ENCODE results near the gene AGTRAP. TPM values are rescaled to one million over a fixed set of nuclear protein-coding genes. Genes with fewer than 3 reads are reported as not detected.

AGTRAP gene
- total RNA-seq, 2 experiments from 2014 or later: 21.3 to 21.8 TPM

- no peaks in the 10 kb centered on the region for H3K9me3 Mint-ChIP-seq
- Histone ChIP-seq H3K27ac (ENCODE audit: low read depth in 1 of 2, low read length in 2 of 2) (no peak overlapping the region), H3K9me3 (ENCODE audit: control insufficient read depth in 1 of 2, insufficient read depth in 1 of 2, low read length in 2 of 2) (no peaks in the 10 kb centered on the region), H3K27me3 (ENCODE audit: control insufficient read depth in 1 of 2, insufficient read depth in 2 of 2, low read length in 2 of 2) (peaks cover 7 to 21% of the 10 kb centered on the region in 2 experiments), H3K36me3 (ENCODE audit: insufficient read depth, low read length) (no peaks in the 10 kb centered on the region), H3K4me1 (ENCODE audit: insufficient read depth, low read length) (peaks cover 5% of the 10 kb centered on the region), H3K4me3 (ENCODE audit: low read length) (no peak overlapping the region)
- peaks cover 14% of the 10 kb centered on the region for H3K27me3 Mint-ChIP-seq
- no peak for ATAC-seq (ENCODE audit: poor library complexity)
- intact Hi-C loops (cut with DNase I, micrococcal nuclease): no loop called here
- no peak overlapping the region for H3K4me3 Mint-ChIP-seq
- no peaks in the 10 kb centered on the region for H3K4me1 Mint-ChIP-seq (ENCODE audit: low read depth)
- TF ChIP-seq CTCF (IDR thresholded peaks at IDR 0.05): no peak
- DNase-seq: no peak
- H3K36me3 Mint-ChIP-seq (ENCODE audit: low read depth): no peaks in the 10 kb centered on the region
- ChIA-PET POLR2A (no interaction called here), CTCF (interaction anchor here (1.0 kb wide), 1 partner anchor 9 kb away, joined by 3 read pairs; no protein-coding TSS in a partner anchor)
- no peak overlapping the region for H3K27ac Mint-ChIP-seq
Measured at GRCh38 chr1:11701551-11701961, 34.4 kb upstream of the AGTRAP start.

- H3K36me3 ChIP-seq (ENCODE audit: insufficient read depth, low read length): no peaks in the 10 kb centered on the region
- no peak for TF ChIP-seq CTCF (IDR thresholded peaks at IDR 0.05)
- peaks cover 7 to 21% of the 10 kb centered on the region in 2 experiments for H3K27me3 ChIP-seq (ENCODE audit: control insufficient read depth in 1 of 2, insufficient read depth in 2 of 2, low read length in 2 of 2)
- intact Hi-C loops (cut with DNase I, micrococcal nuclease): no loop called here
- peaks cover 5% of the 10 kb centered on the region for H3K4me1 ChIP-seq (ENCODE audit: insufficient read depth, low read length)
- no peaks in the 10 kb centered on the region for H3K4me1 Mint-ChIP-seq (ENCODE audit: low read depth)
- H3K4me3 ChIP-seq (ENCODE audit: low read length): no peak overlapping the region
- DNase-seq (no peak), ATAC-seq (ENCODE audit: poor library complexity) (no peak)
- H3K27me3 Mint-ChIP-seq: peaks cover 14% of the 10 kb centered on the region
- ChIA-PET CTCF (no interaction called here), POLR2A (no interaction called here)
- no peaks in the 10 kb centered on the region for H3K9me3 Mint-ChIP-seq
- H3K9me3 ChIP-seq (ENCODE audit: control insufficient read depth in 1 of 2, insufficient read depth in 1 of 2, low read length in 2 of 2): no peaks in the 10 kb centered on the region
- no peak overlapping the region for H3K27ac Mint-ChIP-seq
- H3K27ac ChIP-seq (ENCODE audit: low read depth in 1 of 2, low read length in 2 of 2): no peak overlapping the region
- H3K36me3 Mint-ChIP-seq (ENCODE audit: low read depth): no peaks in the 10 kb centered on the region
- no peak overlapping the region for H3K4me3 Mint-ChIP-seq
Measured at GRCh38 chr1:11701981-11702803, 33.7 kb upstream of the AGTRAP start.

GRCh38 chr1:11703357-11704193 lies 32.4 kb upstream of the AGTRAP start:
- H3K4me3 Mint-ChIP-seq: no peak overlapping the region
- H3K27me3 Mint-ChIP-seq: peaks cover 15% of the 10 kb centered on the region
- Histone ChIP-seq H3K4me3 (ENCODE audit: low read length) (no peak overlapping the region), H3K4me1 (ENCODE audit: insufficient read depth, low read length) (no peaks in the 10 kb centered on the region), H3K9me3 (ENCODE audit: control insufficient read depth in 1 of 2, insufficient read depth in 1 of 2, low read length in 2 of 2) (no peaks in the 10 kb centered on the region), H3K27me3 (ENCODE audit: control insufficient read depth in 1 of 2, insufficient read depth in 2 of 2, low read length in 2 of 2) (peaks cover 7 to 21% of the 10 kb centered on the region in 2 experiments), H3K27ac (ENCODE audit: low read depth in 1 of 2, low read length in 2 of 2) (no peak overlapping the region), H3K36me3 (ENCODE audit: insufficient read depth, low read length) (no peaks in the 10 kb centered on the region)
- POLR2A ChIA-PET: no interaction called here
- CTCF ChIA-PET: no interaction called here
- ATAC-seq (ENCODE audit: poor library complexity) (no peak), DNase-seq (no peak)
- intact Hi-C loops (cut with DNase I, micrococcal nuclease): no loop called here
- H3K36me3 Mint-ChIP-seq (ENCODE audit: low read depth): no peaks in the 10 kb centered on the region
- no peaks in the 10 kb centered on the region for H3K9me3 Mint-ChIP-seq
- no peaks in the 10 kb centered on the region for H3K4me1 Mint-ChIP-seq (ENCODE audit: low read depth)
- TF ChIP-seq CTCF (IDR thresholded peaks at IDR 0.05): no peak
- no peak overlapping the region for H3K27ac Mint-ChIP-seq

Data from CD4-positive, alpha-beta T cell (primary cell).